Measurements from ENCODE around the gene RASA3. TPM values are rescaled to one million over a fixed set of nuclear protein-coding genes. Genes with fewer than 3 reads are reported as not detected.

RASA3 gene
- total and polyA plus RNA-seq, 9 of the 15 experiments (the other 6 are each of a cell fraction or from before 2014, with no cell fraction given), result 0.72 to 25.3 (median 14.4) TPM

GRCh38 chr13:113975416-113975815 is 157.0 kb downstream of the RASA3 start:
- Histone ChIP-seq H3K9ac (ENCODE audit: insufficient read depth in 1 of 2, low read depth in 2 of 2, low read length in 2 of 2) (no peak overlapping the region), H3K9me3 (replicated peaks; ENCODE audit: control insufficient read depth, insufficient read depth, low read depth, low read length) (no peaks in the 10 kb centered on the region), H3K4me2 (ENCODE audit: insufficient read depth, low read length) (no peak overlapping the region), H3K4me3 (no peak overlapping the region), H4K20me1 (replicated peaks; ENCODE audit: control insufficient read depth, insufficient read depth, low read length) (no peaks in the 10 kb centered on the region), H3K27me3 (ENCODE audit: control insufficient read depth in 2 of 2, insufficient read depth in 2 of 2, low read length in 2 of 2) (no peaks in the 10 kb centered on the region), H3K27ac (ENCODE audit: extremely low read depth, low read depth, low read length) (no peak overlapping the region), H2AFZ (ENCODE audit: low read depth, low read length) (no peak overlapping the region), H3K79me2 (ENCODE audit: control insufficient read depth, insufficient read depth, low read length) (no peaks in the 10 kb centered on the region), H3K9me1 (ENCODE audit: control insufficient read depth, insufficient read depth, low read length) (no peaks in the 10 kb centered on the region), H3K4me1 (replicated peaks in 1 of 2; ENCODE audit: control insufficient read depth in 2 of 2, insufficient read depth in 2 of 2, low read length in 2 of 2) (no peaks in the 10 kb centered on the region), H3K36me3 (ENCODE audit: control insufficient read depth, insufficient read depth, low read length) (peaks cover 18% of the 10 kb centered on the region; the same call in 2 of the 3 replicates)
- FAIRE-seq (no peak), DNase-seq (ENCODE audit: extremely low read depth in 1 of 4, low spot score in 3 of 4) (no peak), ATAC-seq (no peak)
- BruUV-seq (replicated peaks), result no TSS peak
- POLR2A ChIA-PET, result interaction anchor here (1.2 kb wide), 1 partner anchor 29 kb away, joined by 4 read pairs; no protein-coding TSS in a partner anchor
- TF ChIP-seq ELF2 (CRISPR knock-in tag; IDR thresholded peaks at IDR 0.05), result no peak
- in situ Hi-C loops (cut with MboI) (no loop called here), intact Hi-C loops (cut with micrococcal nuclease) (no loop called here)
- CTCF ChIA-PET (ENCODE audit: low intra/inter-chr PET ratio), result no interaction called here
- 100% methylated on average over 1 of the region's 15 CpGs for WGBS (ENCODE audit: insufficient coverage, low coverage, missing lambda C conversion rate)

- ATAC-seq, result no peak
- TF ChIP-seq ZNF589 (CRISPR knock-in tag; IDR thresholded peaks at IDR 0.05; ENCODE audit: low read depth) (no peak), ZKSCAN3 (CRISPR knock-in tag; IDR thresholded peaks at IDR 0.05) (no peak), BMI1 (IDR thresholded peaks at IDR 0.05; ENCODE audit: low read length) (no peak)
- no peak for FAIRE-seq
- Histone ChIP-seq H3K27me3 (ENCODE audit: control insufficient read depth in 2 of 2, insufficient read depth in 2 of 2, low read length in 2 of 2) (no peaks in the 10 kb centered on the region), H3K9me3 (replicated peaks; ENCODE audit: control insufficient read depth, insufficient read depth, low read depth, low read length) (no peaks in the 10 kb centered on the region), H3K9me1 (ENCODE audit: control insufficient read depth, insufficient read depth, low read length) (no peaks in the 10 kb centered on the region), H4K20me1 (replicated peaks; ENCODE audit: control insufficient read depth, insufficient read depth, low read length) (no peaks in the 10 kb centered on the region), H3K36me3 (ENCODE audit: control insufficient read depth, insufficient read depth, low read length) (peaks cover 13% of the 10 kb centered on the region; the same call in 1 of the 3 replicates), H3K4me1 (replicated peaks in 1 of 2; ENCODE audit: control insufficient read depth in 2 of 2, insufficient read depth in 2 of 2, low read length in 2 of 2) (no peaks in the 10 kb centered on the region), H3K79me2 (ENCODE audit: control insufficient read depth, insufficient read depth, low read length) (no peaks in the 10 kb centered on the region), H3K4me2 (ENCODE audit: insufficient read depth, low read length) (no peak overlapping the region), H3K9ac (ENCODE audit: insufficient read depth in 1 of 2, low read depth in 2 of 2, low read length in 2 of 2) (no peak overlapping the region), H2AFZ (ENCODE audit: low read depth, low read length) (no peak overlapping the region), H3K4me3 (no peak overlapping the region), H3K27ac (ENCODE audit: extremely low read depth, low read depth, low read length) (no peak overlapping the region)
- CTCF ChIA-PET (ENCODE audit: low intra/inter-chr PET ratio), result no interaction called here
- intact Hi-C loops (cut with micrococcal nuclease), result no loop called here
- in situ Hi-C loops (cut with MboI), result no loop called here
- 95% methylated on average over 21 of the region's 56 CpGs for WGBS (ENCODE audit: insufficient coverage, low coverage, missing lambda C conversion rate)
- BruUV-seq (replicated peaks), result no TSS peak
- POLR2A ChIA-PET, result interaction anchor here (1.2 kb wide), 1 partner anchor 30 kb away, joined by 4 read pairs; no protein-coding TSS in a partner anchor
- DNase-seq (ENCODE audit: extremely low read depth in 1 of 4, low spot score in 3 of 4), result no peak
These were observed 157.8 kb downstream of the RASA3 start for GRCh38 chr13:113974304-113975281.

All from K562 (cell line).